GM12873 (cell line): ENCODE results near the gene TRIM31.

Experiments
- CTCF ChIP-seq: IDR thresholded peaks from 2 replicates; pipeline ENCODE4 v1.5.1; 2012; ENCODE audit warnings: low read depth, mild to moderate bottlenecking, moderate library complexity, low read length, control low read depth; ENCODE audit not compliant: insufficient read depth; ENCODE audit errors: missing control alignments

TRIM31 gene

GRCh38 chr6:30113003-30113759 lies at the start of gene TRIM31:
Gene TRIM31, minus strand, starts transcription at chr6:30113090. Its CDS starts 285 bp downstream, at chr6:30112805.
- no peak for TF ChIP-seq CTCF

GRCh38 chr6:30162265-30163089 lies 49.6 kb upstream of the TRIM31 start:
- TF ChIP-seq CTCF: no peak

GRCh38 chr6:30160785-30161531 lies 48.1 kb upstream of the TRIM31 start, which contains the start of gene TRIM10:
Gene TRIM10, minus strand, starts transcription at chr6:30161211. Its CDS starts 353 bp downstream, at chr6:30160858.
- TF ChIP-seq CTCF: no peak

GRCh38 chr6:30160008-30160784 lies 47.3 kb upstream of the TRIM31 start:
- TF ChIP-seq CTCF: no peak

GRCh38 chr6:30158475-30159040 lies 45.7 kb upstream of the TRIM31 start:
- no peak for TF ChIP-seq CTCF

GRCh38 chr6:30157999-30158398 lies 45.1 kb upstream of the TRIM31 start:
- TF ChIP-seq CTCF: no peak
